Stimulated activated CD8-positive, alpha-beta memory T cell treated with anti-CD3 and anti-CD28 coated beads, Interleukin-4, amount 100 ng/mL, for 1 hour (primary cell): ENCODE results near the gene PRCD.

Source experiments
- DNase-seq, 2 donors: peaks; one replicate each; pipeline ENCODE4 v3.0.0-alpha.2; 2020; ENCODE audit warnings: low read depth in 2 of 2, low spot score in 1 of 2

PRCD gene

DNA sequence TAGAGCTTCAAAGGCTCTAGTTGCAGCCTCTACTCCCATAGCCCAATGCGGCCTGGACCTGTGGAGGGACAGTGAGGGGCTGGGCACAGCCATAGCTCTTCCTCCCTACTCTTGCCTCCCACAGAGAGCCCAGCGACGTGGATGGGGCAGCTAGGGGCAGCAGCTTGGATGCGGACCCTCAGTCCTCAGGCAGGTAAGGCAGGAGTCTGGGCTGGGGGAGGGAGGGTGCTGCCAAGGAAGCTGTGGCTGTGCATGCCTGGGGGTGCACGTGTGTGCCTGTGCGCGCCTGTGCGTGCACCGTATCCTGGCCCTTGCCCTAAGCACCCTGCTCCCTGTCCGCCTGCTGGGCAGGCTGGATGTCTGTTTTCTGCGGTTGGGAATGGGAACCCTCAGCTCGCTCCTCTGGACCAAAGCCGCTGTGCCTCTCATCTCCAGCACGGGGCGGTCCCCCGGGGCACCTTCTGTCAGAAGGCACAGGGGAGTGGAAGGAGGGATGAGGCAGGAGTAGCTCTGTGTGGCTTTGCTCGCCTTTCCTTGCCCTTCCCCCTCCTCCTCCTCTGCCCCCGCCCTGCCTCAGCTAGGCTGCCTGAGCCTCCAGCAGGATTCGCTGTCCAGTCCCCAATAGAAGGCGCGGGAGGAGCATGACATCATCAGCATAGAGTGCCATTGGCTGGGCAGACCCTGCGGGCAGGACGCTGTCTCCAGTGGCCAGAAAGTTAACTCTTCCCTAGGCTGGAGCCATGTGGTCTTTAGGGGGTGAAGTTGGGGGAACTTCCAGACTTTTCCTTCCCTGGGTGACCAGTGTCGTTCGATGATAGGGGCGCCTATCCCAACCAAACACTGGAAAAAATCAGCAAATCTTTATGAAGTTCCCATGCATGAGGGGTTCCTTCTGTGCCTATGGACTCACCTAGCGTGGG, 797 bp downstream of the PRCD start:
- DNase-seq: no peak

GRCh38 chr17:76541739-76542454, 2.1 kb downstream of the PRCD start:
- no peak for DNase-seq

DNA sequence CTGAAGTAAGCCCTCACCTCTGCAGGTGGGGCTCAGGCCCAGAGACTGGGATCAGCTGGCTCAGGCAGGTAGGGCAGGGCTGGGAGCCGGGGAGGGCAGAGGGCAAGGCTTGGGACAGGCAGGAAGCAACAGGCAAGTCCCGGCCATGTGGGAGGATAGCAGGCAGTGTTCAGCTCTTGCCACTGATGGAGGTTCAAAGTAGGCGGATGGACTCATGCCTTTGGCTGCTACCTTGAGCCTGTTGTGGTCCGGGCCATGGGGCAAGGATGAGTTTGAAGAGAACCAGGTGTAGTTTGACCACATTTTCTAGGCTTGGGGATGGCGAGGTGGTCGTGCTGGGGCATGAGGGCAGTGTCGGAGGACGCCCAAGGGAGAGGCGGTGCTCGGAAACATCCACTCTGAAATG, 2.7 kb downstream of the PRCD start:
- no peak for DNase-seq

DNA sequence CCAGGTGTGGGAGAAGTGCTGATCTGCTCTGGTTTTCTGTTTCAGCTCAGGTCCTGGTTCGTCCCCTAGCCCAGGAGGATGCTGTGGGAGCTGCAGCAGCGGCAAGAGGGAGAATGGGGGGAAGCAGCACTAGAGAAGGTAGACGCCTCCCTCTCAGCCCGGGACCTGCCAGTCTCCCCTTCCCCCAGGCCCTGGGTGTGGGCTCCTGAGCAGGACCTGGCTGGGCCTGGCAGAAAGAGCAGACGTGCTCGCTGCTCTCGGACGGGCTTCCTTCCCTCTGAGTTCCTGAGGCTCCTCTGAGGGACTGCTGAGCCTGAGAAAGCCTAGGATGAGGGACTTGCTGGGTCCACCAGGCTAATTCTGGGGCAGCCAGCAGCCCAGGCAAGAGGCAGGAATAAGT, 3.1 kb downstream of the PRCD start:
- no peak for DNase-seq

- DNase-seq: no peak
These were observed 3.6 kb downstream of the PRCD start for GRCh38 chr17:76543482-76543825.

DNA sequence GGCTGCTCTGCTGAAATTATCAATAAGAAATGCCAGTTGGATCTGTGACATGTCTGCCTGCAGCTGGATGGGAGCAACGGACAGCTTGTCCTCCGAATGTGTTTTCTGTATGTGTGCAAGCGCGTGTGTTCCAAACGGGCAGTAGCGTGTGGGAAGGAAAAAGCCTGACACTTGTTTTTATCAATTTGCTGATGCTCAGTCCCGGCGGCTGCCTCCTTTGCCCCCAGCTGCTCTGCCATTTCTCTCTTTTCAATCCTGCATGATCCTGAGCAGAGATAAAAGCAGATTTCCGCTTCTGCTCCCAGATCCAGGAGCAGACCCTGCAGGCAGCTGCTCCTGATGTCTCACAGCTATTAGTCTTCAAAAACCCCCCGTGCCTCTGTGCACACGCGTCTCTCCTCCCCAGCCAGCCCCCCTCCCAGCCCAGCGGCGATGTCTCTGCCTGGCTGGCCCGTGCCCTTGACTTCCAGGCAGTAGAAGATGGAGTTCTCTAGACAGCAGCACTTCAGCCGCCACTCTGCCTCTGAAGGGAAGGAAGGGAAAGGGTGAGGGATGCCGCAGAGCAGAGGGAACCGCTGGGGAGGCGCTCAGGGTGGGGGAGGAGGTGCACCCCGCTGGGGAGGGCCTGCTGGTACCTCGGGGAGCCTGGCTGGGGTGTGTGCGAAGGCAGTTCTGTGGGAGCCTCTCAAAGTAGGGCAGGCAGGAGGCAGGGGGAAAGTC, 4.1 kb downstream of the PRCD start:
- DNase-seq: no peak

DNA sequence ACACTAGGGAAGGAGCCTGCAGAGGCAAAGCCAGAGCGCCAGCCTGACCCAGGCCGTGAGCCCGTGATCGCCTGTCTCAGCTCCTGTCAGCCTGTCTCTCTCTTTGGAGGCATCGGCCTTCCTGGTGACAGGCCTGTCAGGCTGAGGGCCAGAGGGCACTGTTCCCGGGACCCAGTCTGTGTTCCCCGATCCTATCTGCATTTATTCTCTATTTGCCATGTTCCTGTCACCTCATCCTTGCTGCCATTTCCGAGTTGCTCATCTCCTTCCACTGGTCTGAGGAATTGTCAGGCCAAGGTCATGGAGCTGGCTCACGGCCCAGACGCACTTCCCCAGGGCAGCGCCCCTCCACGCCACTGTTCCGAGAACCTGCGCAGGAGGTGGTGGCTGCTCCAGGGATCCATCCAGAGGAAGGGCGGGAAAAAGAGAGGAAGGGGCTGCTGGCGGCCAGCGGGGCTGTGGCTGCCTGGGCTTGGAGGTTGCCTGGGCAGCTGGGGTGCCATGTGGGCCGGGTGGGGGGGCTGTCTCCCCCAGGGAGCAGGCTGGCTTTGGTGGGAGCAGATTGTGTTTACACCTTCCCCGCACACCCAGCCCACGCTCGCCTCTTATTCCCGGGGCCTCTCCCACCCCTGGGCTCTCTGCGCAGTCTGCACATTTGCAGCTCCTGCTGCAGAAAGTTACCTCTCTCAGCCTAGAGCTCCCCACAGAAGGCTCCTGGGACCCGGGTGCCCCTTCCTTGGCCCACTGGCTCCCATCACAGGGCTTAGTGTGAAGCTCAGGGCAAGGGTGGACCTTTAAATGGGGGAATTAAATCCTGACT, 4.9 kb downstream of the PRCD start:
- DNase-seq: no peak

GRCh38 chr17:76545918-76546555, 6.2 kb downstream of the PRCD start:
- DNase-seq: no peak

- DNase-seq: no peak
These were observed 6.8 kb downstream of the PRCD start for GRCh38 chr17:76546556-76547182.

DNA sequence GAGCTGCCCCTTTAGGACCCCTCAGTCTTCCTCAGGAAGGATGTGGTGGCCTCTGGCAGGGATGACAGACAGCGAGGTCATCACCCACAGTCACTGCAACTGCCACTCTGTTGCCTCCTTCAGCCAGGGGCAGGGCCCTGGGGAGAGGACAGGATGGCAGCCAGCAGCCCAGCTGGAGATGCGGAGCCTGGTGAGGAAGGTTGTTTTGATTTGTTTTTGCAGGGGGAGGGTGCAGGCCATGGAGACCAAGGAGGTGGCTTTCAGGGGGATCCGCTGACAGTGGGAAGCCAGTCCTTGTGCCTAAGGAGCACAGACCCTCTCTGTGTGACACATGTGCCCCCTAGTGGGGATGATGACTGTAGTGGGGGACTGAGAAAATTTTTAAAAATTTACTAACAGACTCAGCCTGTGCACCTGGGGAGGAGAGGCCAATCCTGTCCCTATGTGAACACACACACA, 7.4 kb downstream of the PRCD start:
- peak; percentile 38 to 44 for DNase-seq

GRCh38 chr17:76547642-76548202, 7.9 kb downstream of the PRCD start:
- DNase-seq: no peak

GRCh38 chr17:76548378-76549214, 8.8 kb downstream of the PRCD start:
- no peak for DNase-seq

DNA sequence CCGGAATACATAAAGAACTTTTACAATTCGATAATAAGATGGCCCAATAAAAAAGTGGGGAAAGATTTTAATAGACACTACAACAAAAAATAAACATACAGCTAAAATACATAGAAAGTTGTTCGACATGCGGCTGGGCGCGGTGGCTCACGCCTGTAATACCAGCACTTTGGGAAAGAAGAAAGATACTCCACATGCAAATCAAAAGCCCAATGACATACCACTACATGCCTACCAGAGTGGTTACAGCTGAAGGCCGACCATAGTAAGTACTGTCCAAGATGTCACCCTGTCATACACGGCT, 9.3 kb downstream of the PRCD start:
- no peak for DNase-seq

- DNase-seq: no peak
These were observed 9.7 kb downstream of the PRCD start for GRCh38 chr17:76549539-76549938.

DNA sequence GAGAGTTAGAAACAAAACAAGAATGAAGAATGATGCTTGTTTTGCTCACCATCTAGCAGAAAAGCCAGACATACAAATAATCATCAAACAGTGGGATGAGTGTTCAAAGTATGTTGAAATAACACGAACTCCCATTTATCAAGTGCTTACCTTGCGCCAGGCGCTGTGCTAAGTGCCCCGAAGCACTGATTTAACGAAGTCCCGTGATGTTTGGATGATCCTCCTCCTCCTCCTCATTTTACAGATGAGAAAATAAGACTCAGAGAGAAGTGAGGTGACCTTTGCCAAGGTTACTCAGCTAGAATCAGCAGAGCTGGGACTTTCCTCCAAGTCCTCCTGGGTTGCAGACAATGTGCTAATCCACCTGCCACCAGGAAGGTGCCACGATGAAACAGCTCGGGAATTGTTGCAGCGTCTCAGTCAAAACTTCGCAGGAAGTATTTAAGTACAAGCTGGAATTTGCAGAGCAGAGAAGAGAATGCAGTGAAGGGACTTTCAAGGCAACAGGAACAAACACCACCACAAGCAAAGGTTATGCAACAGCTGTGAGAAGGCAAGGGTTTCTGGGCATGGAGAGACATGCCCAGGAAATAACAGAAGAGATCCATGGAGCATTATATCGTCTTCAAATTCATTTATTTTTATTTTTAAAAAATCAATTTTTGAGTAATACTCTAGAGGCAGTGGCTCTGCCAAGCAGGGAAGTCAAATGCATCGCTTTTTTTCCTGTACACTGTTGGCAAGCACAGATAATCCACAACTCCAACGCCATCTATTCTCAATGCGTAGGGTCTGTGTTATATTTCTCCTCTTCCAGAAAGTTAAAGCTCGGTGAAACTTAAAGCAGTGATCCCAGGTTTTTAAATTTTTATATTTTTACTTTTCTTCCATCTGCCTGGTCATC, 11.1 kb downstream of the PRCD start:
- DNase-seq: no peak

GRCh38 chr17:76551685-76552084, 11.8 kb downstream of the PRCD start:
- DNase-seq: no peak

- DNase-seq: no peak
These were observed 13.5 kb downstream of the PRCD start for GRCh38 chr17:76553178-76553908.
